Astrocyte (in vitro differentiated cells and primary cell): ENCODE results near the gene CELF2. TPM values are rescaled to one million over a fixed set of nuclear protein-coding genes. Genes with fewer than 3 reads are reported as not detected.

Source experiments
- DNase-seq: peaks from one replicate; pipeline ENCODE4 v3.0.0-alpha.2; 2010; ENCODE audit warnings: low read depth
- FAIRE-seq: peaks from 2 replicates; lab custom pipeline; 2011; peaks lifted over from hg19 to GRCh38; lab: Jason Lieb, UNC
- H2AFZ ChIP-seq: 2 replicates; pipeline ENCODE4 v1.6.0; 2012; ENCODE audit warnings: low read depth, low read length, inconsistent platforms
- H3K27ac ChIP-seq: 2 replicates; pipeline ENCODE4 v1.5.1; 2011; ENCODE audit warnings: low read depth, low read length, inconsistent platforms
- H3K27me3 ChIP-seq: 2 replicates; pipeline ENCODE4 v1.6.0; 2011; ENCODE audit warnings: low read length, inconsistent platforms; ENCODE audit not compliant: insufficient read depth
- H3K36me3 ChIP-seq: 2 replicates; pipeline ENCODE4 v1.5.1; 2011; ENCODE audit warnings: low read length, inconsistent platforms; ENCODE audit not compliant: insufficient read depth
- H3K4me1 ChIP-seq: 2 replicates; pipeline ENCODE4 v1.5.1; 2011; ENCODE audit warnings: low read length, inconsistent platforms; ENCODE audit not compliant: insufficient read depth
- H3K4me2 ChIP-seq: 2 replicates; pipeline ENCODE4 v1.6.0; 2012; ENCODE audit warnings: low read length, inconsistent platforms
- H3K4me3 ChIP-seq: 2 replicates; pipeline ENCODE4 v1.5.1; 2011; ENCODE audit warnings: low read depth, mild to moderate bottlenecking, low read length, inconsistent platforms; ENCODE audit not compliant: insufficient read depth
- H3K79me2 ChIP-seq: 2 replicates; pipeline ENCODE4 v1.6.0; 2012; ENCODE audit warnings: mild to moderate bottlenecking, low read length, inconsistent platforms; ENCODE audit not compliant: insufficient read depth
- H3K9ac ChIP-seq: 2 replicates; pipeline ENCODE4 v1.6.0; 2012; ENCODE audit warnings: mild to moderate bottlenecking, low read length, inconsistent platforms
- H3K9me3 ChIP-seq: 2 replicates; pipeline ENCODE4 v1.5.1; 2012; ENCODE audit warnings: low read depth, mild to moderate bottlenecking, low read length, inconsistent platforms; ENCODE audit not compliant: insufficient read depth
- H4K20me1 ChIP-seq: 2 replicates; pipeline ENCODE4 v1.6.0; 2012; ENCODE audit warnings: low read length, inconsistent platforms; ENCODE audit not compliant: insufficient read depth
- H3K27ac Mint-ChIP-seq: one replicate; pipeline ENCODE4 v1.8.0; 2021; ENCODE audit warnings: mild to moderate bottlenecking, mixed read lengths; ENCODE audit not compliant: unreplicated experiment
- H3K27me3 Mint-ChIP-seq: one replicate; pipeline ENCODE4 v1.8.0; 2021; ENCODE audit warnings: low read depth, mixed read lengths; ENCODE audit not compliant: unreplicated experiment
- H3K36me3 Mint-ChIP-seq: one replicate; pipeline ENCODE4 v1.8.0; 2021; ENCODE audit warnings: low read depth, mixed read lengths; ENCODE audit not compliant: unreplicated experiment
- H3K4me1 Mint-ChIP-seq: one replicate; pipeline ENCODE4 v1.8.0; 2021; ENCODE audit warnings: low read depth, mixed read lengths; ENCODE audit not compliant: unreplicated experiment
- H3K4me3 Mint-ChIP-seq: one replicate; pipeline ENCODE4 v1.8.0; 2021; ENCODE audit warnings: mild to moderate bottlenecking, moderate library complexity, mixed read lengths; ENCODE audit not compliant: unreplicated experiment
- H3K9me3 Mint-ChIP-seq: one replicate; pipeline ENCODE4 v1.8.0; 2021; ENCODE audit warnings: mild to moderate bottlenecking, mixed read lengths; ENCODE audit not compliant: unreplicated experiment
- EZH2 ChIP-seq: IDR thresholded peaks from 2 replicates; pipeline ENCODE4 v1.6.1; 2012; ENCODE audit warnings: mild to moderate bottlenecking, low read length, inconsistent platforms; ENCODE audit not compliant: insufficient read depth
- total RNA-seq: library from RNA; stranded (reverse); gene quantifications from 2 replicates; pipeline ENCODE4 v1.2.1, GENCODE V29; 2021
- TF ChIP-seq, protein P1 (sequence below): IDR thresholded peaks from 2 replicates; pipeline ENCODE4 v1.5.1; 2011; ENCODE audit warnings: low read depth, mild to moderate bottlenecking, inconsistent platforms, low read length, moderate library complexity; ENCODE audit not compliant: insufficient read depth

Gene CELF2
- total RNA-seq, 1 donor from 2014 or later, result 76.1 TPM

DNA sequence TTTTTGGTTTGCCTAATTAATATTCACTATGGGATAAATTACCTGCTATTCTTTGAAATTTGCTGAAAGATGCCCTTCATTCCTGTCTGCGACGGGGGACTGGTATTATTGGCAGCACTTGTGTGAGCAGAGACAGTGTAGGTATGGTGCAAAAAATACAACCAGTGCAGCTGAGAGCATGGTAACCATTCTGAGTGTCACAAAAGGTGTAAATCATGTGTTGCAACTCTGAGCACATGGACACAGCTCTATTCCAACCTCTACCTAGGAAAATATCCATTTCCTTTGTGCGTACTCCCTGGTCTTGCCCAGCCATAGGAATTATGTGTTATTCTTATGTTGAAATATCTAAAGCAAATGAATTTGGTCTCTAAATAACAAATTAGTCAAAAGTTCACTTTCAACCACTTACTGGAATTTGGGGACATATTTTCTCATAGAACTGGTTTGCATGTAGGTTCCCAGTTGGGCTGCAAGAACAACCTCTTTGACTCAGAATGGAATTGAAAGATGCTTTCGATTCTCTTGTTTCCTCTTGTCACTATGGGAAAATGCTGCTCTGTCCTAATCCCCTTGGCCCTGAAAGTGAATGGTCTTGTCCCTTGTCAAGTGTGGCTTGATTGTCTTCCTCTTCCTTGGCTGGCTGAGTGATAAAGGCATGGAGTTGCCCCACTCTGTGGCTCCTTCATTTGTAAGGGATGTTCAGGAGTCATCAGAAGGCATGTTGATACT lies 57.0 kb downstream of the CELF2 start:
- Mint-ChIP-seq H3K27ac (no peak overlapping the region), H3K36me3 (no peaks in the 10 kb centered on the region), H3K9me3 (peaks cover 2% of the 10 kb centered on the region), H3K27me3 (no peaks in the 10 kb centered on the region), H3K4me1 (peaks cover 6% of the 10 kb centered on the region), H3K4me3 (no peak overlapping the region)
- Histone ChIP-seq H3K27ac (no peak overlapping the region), H2AFZ (no peak overlapping the region), H3K27me3 (no peaks in the 10 kb centered on the region), H4K20me1 (no peaks in the 10 kb centered on the region), H3K4me1 (no peaks in the 10 kb centered on the region), H3K79me2 (no peaks in the 10 kb centered on the region), H3K9me3 (no peaks in the 10 kb centered on the region), H3K4me2 (no peak overlapping the region), H3K36me3 (no peaks in the 10 kb centered on the region), H3K9ac (no peak overlapping the region), H3K4me3 (no peak overlapping the region)
- no peak for TF ChIP-seq EZH2
- TF ChIP-seq, protein P1, sequence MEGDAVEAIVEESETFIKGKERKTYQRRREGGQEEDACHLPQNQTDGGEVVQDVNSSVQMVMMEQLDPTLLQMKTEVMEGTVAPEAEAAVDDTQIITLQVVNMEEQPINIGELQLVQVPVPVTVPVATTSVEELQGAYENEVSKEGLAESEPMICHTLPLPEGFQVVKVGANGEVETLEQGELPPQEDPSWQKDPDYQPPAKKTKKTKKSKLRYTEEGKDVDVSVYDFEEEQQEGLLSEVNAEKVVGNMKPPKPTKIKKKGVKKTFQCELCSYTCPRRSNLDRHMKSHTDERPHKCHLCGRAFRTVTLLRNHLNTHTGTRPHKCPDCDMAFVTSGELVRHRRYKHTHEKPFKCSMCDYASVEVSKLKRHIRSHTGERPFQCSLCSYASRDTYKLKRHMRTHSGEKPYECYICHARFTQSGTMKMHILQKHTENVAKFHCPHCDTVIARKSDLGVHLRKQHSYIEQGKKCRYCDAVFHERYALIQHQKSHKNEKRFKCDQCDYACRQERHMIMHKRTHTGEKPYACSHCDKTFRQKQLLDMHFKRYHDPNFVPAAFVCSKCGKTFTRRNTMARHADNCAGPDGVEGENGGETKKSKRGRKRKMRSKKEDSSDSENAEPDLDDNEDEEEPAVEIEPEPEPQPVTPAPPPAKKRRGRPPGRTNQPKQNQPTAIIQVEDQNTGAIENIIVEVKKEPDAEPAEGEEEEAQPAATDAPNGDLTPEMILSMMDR, result no peak
- no peak for DNase-seq
- no peak for FAIRE-seq

DNA sequence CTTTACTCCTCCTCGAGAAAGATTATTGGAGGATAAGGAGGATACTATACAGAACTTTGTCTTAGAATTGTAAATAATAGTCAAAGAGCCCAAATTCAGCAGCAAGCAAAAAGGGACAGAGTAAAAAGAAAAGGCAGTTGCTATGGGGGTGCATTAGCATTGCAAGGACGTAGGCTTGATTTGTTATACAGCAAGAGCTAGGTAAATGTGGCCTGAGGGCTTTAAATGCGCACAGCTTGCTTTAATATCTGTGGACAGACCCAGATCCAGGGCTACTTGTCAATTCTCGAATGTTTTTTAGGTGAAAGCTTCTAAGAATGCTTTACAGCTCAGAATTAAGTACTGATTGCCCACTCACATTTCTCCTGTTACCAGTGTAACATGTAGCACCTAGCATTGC lies 58.5 kb downstream of the CELF2 start:
- DNase-seq (no peak), FAIRE-seq (no peak)
- no peak for TF ChIP-seq EZH2
- TF ChIP-seq, protein P1, result no peak
- Mint-ChIP-seq H3K27me3 (no peaks in the 10 kb centered on the region), H3K36me3 (no peaks in the 10 kb centered on the region), H3K4me3 (no peak overlapping the region), H3K4me1 (peaks cover 5% of the 10 kb centered on the region), H3K9me3 (no peaks in the 10 kb centered on the region), H3K27ac (no peak overlapping the region)
- Histone ChIP-seq H3K27ac (no peak overlapping the region), H3K27me3 (no peaks in the 10 kb centered on the region), H3K4me3 (no peak overlapping the region), H3K4me1 (no peaks in the 10 kb centered on the region), H3K36me3 (no peaks in the 10 kb centered on the region), H3K9me3 (no peaks in the 10 kb centered on the region), H4K20me1 (no peaks in the 10 kb centered on the region), H2AFZ (no peak overlapping the region), H3K4me2 (no peak overlapping the region), H3K79me2 (no peaks in the 10 kb centered on the region), H3K9ac (no peak overlapping the region)

GRCh38 chr10:11080564-11080984 lies 62.9 kb downstream of the CELF2 start:
- TF ChIP-seq, protein P1, result no peak
- TF ChIP-seq EZH2, result no peak

More at GRCh38 chr10:11080564-11080984, 62.9 kb downstream of the CELF2 start:
- Histone ChIP-seq H3K4me2 (no peak overlapping the region), H3K27me3 (no peaks in the 10 kb centered on the region), H3K36me3 (no peaks in the 10 kb centered on the region), H3K4me3 (no peak overlapping the region), H3K27ac (no peak overlapping the region), H3K79me2 (no peaks in the 10 kb centered on the region), H3K4me1 (no peaks in the 10 kb centered on the region), H3K9me3 (no peaks in the 10 kb centered on the region), H3K9ac (no peak overlapping the region), H2AFZ (no peak overlapping the region), H4K20me1 (no peaks in the 10 kb centered on the region)
- Mint-ChIP-seq H3K4me1 (peaks cover 3% of the 10 kb centered on the region), H3K27me3 (no peaks in the 10 kb centered on the region), H3K36me3 (peaks cover 2% of the 10 kb centered on the region), H3K9me3 (no peaks in the 10 kb centered on the region), H3K27ac (no peak overlapping the region), H3K4me3 (peak overlapping the region; percentile 18)
- DNase-seq (no peak), FAIRE-seq (no peak)
